HG03432 (cell line): ENCODE data around the gene ATF1.
"Not testable (repeated sequence)": the region's sequence is repeated elsewhere in the genome, so short reads cannot be mapped to it uniquely, and the experiment has no call there.

ENCODE experiments used
- ATAC-seq: cut with Tn5 transposase; IDR thresholded peaks from one replicate; pipeline ENCODE4 v1.9.1; 2021; ENCODE audit warnings: mild to moderate bottlenecking, moderate library complexity; ENCODE audit not compliant: unreplicated experiment

ATF1 gene

GRCh38 chr12:50855218-50855617 is 91.3 kb downstream of the ATF1 start:
- not testable (repeated sequence) for ATAC-seq

GRCh38 chr12:50855679-50856078 is 91.8 kb downstream of the ATF1 start:
- ATAC-seq, result not testable (repeated sequence)

- ATAC-seq, result no peak
Measured at GRCh38 chr12:50859621-50860310, 95.9 kb downstream of the ATF1 start.

GRCh38 chr12:50862316-50862715 is 98.4 kb downstream of the ATF1 start:
- no peak for ATAC-seq

- ATAC-seq, result no peak
Measured at GRCh38 chr12:50865266-50865665, 101.4 kb downstream of the ATF1 start.

GRCh38 chr12:50868881-50869280 is 105.0 kb downstream of the ATF1 start:
- not testable (repeated sequence) for ATAC-seq
